Measurements from ENCODE around the gene KCTD7. TPM values are rescaled to one million over a fixed set of nuclear protein-coding genes. Genes with fewer than 3 reads are reported as not detected.
A peak's percentile ranks its signal among the peaks of the same experiment; 100 is the strongest.
"Not testable (repeated sequence)": the region's sequence is repeated elsewhere in the genome, so short reads cannot be mapped to it uniquely, and the experiment has no call there.

KCTD7 gene
- 3.2 and 5.0 TPM in 2 replicates for total RNA-seq

DNA sequence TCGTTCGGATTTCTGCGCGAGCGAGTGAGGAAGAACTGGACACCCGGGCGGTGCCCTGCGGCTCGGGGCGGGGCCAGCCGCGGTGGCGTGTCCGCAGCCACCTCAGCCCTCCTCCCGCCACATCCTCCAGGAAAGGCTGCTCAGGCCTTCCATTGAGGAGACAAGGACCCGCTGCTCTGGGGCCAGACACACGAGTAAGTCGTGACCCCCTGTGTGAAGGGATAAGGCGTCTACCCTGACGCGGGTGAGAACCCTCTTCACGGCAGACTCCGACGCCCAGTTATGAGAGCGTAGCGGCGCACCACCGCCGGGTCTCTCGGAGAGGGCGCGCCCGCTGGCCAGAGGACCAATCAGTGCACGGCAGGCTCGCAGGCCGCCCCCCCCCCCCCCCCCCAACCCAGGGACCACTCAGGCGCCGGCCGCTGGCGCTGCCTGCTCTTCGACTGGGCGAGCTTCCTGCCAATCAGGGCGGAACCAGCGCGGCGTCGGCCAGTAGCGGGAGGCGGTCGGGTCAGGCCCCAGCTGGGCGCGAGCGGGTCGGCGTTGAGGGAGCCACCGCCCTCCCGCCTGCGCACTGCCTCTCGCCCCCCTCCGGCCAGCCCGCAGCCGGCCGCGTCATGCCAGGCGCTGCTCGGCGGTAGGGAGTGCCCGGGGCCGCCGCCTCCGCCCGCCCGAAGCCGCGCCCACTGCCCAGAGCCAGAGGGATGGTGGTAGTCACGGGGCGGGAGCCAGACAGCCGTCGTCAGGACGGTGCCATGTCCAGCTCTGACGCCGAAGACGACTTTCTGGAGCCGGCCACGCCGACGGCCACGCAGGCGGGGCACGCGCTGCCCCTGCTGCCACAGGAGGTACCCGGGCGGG is at the start of gene KCTD7:
KCTD7 (plus strand) TSS at position 521 of the 861 bp plus-strand sequence; CDS start at position 705, 184 bp downstream.
- FAIRE-seq (no peak), DNase-seq (ENCODE audit: low read depth) (peak; percentile 90)
- no peak for TF ChIP-seq CTCF (IDR thresholded peaks at IDR 0.05; ENCODE audit: insufficient read depth, low read length, severe bottlenecking)
- H3K27me3 ChIP-seq (ENCODE audit: control insufficient read depth, insufficient read depth, low read length): no peaks in the 10 kb centered on the region
- H3K36me3 ChIP-seq (ENCODE audit: control insufficient read depth, insufficient read depth, low read length): no peaks in the 10 kb centered on the region
- peak within 1 kb of the TSS; percentile 87 for H3K4me3 ChIP-seq (ENCODE audit: low read depth, low read length)

- not testable (repeated sequence) for H3K27me3 ChIP-seq (ENCODE audit: control insufficient read depth, insufficient read depth, low read length); H3K4me3 ChIP-seq (ENCODE audit: low read depth, low read length); H3K36me3 ChIP-seq (ENCODE audit: control insufficient read depth, insufficient read depth, low read length); DNase-seq (ENCODE audit: low read depth); FAIRE-seq
Measured at GRCh38 chr7:66580380-66580779, 48.3 kb upstream of the KCTD7 start.

- not testable (repeated sequence) for H3K27me3 ChIP-seq (ENCODE audit: control insufficient read depth, insufficient read depth, low read length); H3K36me3 ChIP-seq (ENCODE audit: control insufficient read depth, insufficient read depth, low read length); H3K4me3 ChIP-seq (ENCODE audit: low read depth, low read length); DNase-seq (ENCODE audit: low read depth); FAIRE-seq
Measured at GRCh38 chr7:66582816-66583489, 45.7 kb upstream of the KCTD7 start.

- DNase-seq (ENCODE audit: low read depth) (no peak), FAIRE-seq (no peak)
- no peak for TF ChIP-seq CTCF (IDR thresholded peaks at IDR 0.05; ENCODE audit: insufficient read depth, low read length, severe bottlenecking)
- Histone ChIP-seq H3K27me3 (ENCODE audit: control insufficient read depth, insufficient read depth, low read length) (no peaks in the 10 kb centered on the region), H3K36me3 (ENCODE audit: control insufficient read depth, insufficient read depth, low read length) (peaks cover 1% of the 10 kb centered on the region), H3K4me3 (ENCODE audit: low read depth, low read length) (no peak overlapping the region)
Measured at GRCh38 chr7:66583490-66584110, 45.1 kb upstream of the KCTD7 start.

GRCh38 chr7:66586181-66586580 is 42.5 kb upstream of the KCTD7 start:
- Histone ChIP-seq H3K27me3 (ENCODE audit: control insufficient read depth, insufficient read depth, low read length) (no peaks in the 10 kb centered on the region), H3K36me3 (ENCODE audit: control insufficient read depth, insufficient read depth, low read length) (peaks cover 1% of the 10 kb centered on the region), H3K4me3 (ENCODE audit: low read depth, low read length) (no peak overlapping the region)
- TF ChIP-seq CTCF (IDR thresholded peaks at IDR 0.05; ENCODE audit: insufficient read depth, low read length, severe bottlenecking): no peak
- DNase-seq (ENCODE audit: low read depth) (no peak), FAIRE-seq (no peak)

DNA sequence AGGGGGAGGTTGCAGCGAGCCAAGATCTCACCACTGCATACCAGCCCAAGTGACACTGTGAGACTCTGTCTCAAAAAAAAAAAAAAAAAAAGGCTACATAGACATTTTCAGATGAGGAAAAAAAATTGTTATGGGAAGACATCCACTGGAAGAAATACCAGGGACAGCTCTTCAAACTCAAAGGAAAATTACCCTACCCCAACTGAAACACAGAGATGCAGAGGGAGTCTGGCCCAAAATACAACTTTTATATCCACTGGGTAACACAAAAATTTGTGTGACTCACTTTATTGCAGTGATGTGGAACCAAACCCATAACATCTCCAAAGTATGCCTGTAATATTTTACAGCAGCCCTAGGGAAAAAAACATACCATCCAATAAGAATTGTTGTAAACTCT is 40.5 kb upstream of the KCTD7 start:
- H3K27me3 ChIP-seq (ENCODE audit: control insufficient read depth, insufficient read depth, low read length); H3K4me3 ChIP-seq (ENCODE audit: low read depth, low read length); H3K36me3 ChIP-seq (ENCODE audit: control insufficient read depth, insufficient read depth, low read length); DNase-seq (ENCODE audit: low read depth); FAIRE-seq: not testable (repeated sequence)

GRCh38 chr7:66588856-66589570 is 39.7 kb upstream of the KCTD7 start:
- H3K4me3 ChIP-seq (ENCODE audit: low read depth, low read length); DNase-seq (ENCODE audit: low read depth); H3K36me3 ChIP-seq (ENCODE audit: control insufficient read depth, insufficient read depth, low read length); H3K27me3 ChIP-seq (ENCODE audit: control insufficient read depth, insufficient read depth, low read length); FAIRE-seq: not testable (repeated sequence)

GRCh38 chr7:66590302-66591057 is 38.2 kb upstream of the KCTD7 start:
- not testable (repeated sequence) for H3K27me3 ChIP-seq (ENCODE audit: control insufficient read depth, insufficient read depth, low read length); H3K36me3 ChIP-seq (ENCODE audit: control insufficient read depth, insufficient read depth, low read length); FAIRE-seq
- peak; percentile 76 for DNase-seq (ENCODE audit: low read depth)
- H3K4me3 ChIP-seq (ENCODE audit: low read depth, low read length): peak overlapping the region; percentile 94

DNA sequence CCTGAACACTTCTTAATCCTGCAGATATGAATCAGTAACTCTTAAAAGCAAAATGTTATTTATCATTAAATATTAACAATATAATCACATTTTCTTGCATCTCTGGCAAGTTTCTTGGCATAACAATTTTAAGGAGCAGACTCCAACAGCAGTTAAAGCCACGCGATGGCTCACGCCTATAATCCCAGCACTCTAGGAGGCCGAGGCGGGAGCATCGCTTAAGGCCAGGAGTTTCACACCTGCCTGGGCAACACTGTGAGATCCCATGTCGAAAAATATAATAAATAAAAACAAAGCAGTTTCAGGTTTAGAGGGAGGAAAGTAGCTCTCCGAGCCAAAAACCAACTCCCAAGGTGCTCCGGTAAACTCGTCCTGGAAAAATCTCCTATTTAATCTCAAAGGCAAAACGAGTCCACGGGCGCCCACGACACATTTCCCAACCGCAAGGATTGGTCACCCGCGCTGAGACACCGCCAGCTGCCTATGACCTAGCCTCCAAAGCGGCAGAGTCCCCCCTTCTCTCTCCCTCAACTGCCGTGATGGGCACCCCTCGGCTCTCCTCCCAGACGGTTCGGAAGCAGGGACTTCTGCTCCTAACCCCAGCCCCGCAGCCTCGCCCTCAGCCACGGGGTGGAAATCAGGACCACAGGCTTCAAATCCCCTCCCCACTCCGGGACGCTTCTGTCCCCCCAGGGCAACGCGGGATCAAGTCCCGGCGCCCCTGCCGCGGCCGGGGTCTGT is 37.5 kb upstream of the KCTD7 start:
- FAIRE-seq; H3K36me3 ChIP-seq (ENCODE audit: control insufficient read depth, insufficient read depth, low read length); DNase-seq (ENCODE audit: low read depth); H3K27me3 ChIP-seq (ENCODE audit: control insufficient read depth, insufficient read depth, low read length): not testable (repeated sequence)
- peak overlapping the region; percentile 94 for H3K4me3 ChIP-seq (ENCODE audit: low read depth, low read length)

All from bronchial epithelial cell (primary cell).